HG02852 (cell line): ENCODE data around the gene CCNI2.

Experiments
- ATAC-seq: cut with Tn5 transposase; IDR thresholded peaks from one replicate; pipeline ENCODE4 v1.9.1; 2021; ENCODE audit warnings: mild to moderate bottlenecking, moderate library complexity; ENCODE audit not compliant: unreplicated experiment

CCNI2 gene, protein sequence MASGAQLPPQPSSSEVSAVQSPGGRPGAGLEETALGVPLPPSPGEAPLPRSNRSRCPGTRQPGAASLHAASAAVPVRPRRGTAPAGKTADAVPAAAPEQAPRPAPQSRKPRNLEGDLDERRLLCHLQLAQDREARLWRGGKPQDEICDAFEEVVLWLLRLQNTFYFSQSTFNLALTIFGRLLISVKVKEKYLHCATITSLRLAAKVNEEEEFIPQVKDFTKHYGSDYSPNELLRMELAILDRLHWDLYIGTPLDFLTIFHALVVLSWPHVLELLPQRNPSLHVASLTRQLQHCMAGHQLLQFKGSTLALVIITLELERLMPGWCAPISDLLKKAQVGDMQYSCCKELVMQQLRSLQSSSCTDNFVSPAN

GRCh38 chr5:132746954-132747615 is at the start of gene CCNI2:
TSS of gene CCNI2 (plus strand) at chr5:132747426. CDS start at chr5:132747496, 70 bp downstream.
- peak; percentile 53 for ATAC-seq

GRCh38 chr5:132704875-132705274 is 42.4 kb upstream of the CCNI2 start:
- no peak for ATAC-seq

- ATAC-seq: no peak
Observed at GRCh38 chr5:132708645-132709044, 38.6 kb upstream of the CCNI2 start.

- no peak for ATAC-seq
Observed at GRCh38 chr5:132714456-132715307, 32.5 kb upstream of the CCNI2 start.

DNA sequence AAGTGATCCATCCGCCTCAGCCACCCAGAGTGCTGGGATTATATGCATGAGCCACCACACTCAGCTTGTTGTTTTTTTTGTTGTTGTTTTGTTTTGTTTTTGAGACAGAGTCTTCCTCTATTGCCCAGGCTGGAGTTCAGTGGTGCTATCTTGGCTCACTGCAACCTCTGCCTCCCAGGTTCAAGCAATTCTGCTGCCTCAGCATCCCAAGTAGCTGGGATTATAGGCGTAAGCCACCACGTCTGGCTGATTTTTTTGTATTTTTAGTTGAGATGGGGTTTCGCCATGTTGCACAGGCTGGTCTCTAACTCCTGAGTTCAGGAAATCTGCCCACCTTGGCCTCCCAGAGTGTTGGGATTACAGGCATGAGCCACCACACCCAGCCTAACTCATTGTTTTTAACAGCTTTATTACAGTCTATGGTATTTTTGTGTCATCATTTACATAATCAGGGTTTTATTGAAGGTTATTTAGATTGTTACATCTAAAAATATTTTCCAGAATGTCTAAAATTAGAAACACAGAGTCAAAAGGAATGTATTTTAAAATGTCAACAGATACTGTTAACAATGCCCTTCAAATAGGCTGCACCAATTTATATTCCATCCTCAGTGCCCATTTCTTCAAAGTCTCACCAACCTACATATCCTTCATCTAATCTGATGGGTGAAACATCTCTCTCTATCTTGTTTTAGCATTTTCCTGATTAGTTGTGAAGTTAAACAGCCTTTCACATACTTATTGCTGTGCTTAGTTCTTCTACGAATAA is 28.5 kb upstream of the CCNI2 start:
- ATAC-seq: no peak

- no peak for ATAC-seq
Observed at GRCh38 chr5:132725745-132726144, 21.5 kb upstream of the CCNI2 start.

- no peak for ATAC-seq
Observed at GRCh38 chr5:132729896-132730295, 17.3 kb upstream of the CCNI2 start.

DNA sequence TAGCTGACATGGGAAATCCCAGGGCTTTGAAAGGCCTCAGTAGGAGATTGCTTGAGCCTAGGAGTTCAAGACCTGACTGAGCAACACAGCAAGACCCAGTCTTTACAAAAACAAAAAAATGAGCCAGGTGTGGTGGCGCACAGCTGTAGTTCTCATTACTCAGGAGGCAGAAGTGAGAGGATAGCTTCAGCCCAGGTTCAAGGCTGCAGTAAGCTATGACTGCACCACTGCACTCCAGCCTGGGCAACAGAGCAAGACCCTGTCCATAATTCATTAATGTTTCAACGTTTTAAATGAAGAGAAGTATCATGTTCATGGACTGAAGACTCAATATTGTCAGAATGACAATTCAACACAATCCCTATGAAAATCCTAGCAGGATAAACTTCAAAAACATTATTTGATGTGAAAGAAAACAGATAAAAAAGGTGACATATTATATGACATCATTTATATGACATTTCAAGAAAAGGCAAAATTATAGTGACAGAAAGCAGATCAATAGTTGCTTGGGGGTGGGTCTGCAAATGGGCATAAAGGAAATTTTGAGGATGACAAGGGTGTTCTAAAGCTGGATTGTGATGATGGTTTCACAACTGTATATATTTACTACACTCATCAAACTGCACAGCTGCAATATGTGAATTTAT is 13.6 kb upstream of the CCNI2 start:
- ATAC-seq: no peak

- ATAC-seq: no peak
Observed at GRCh38 chr5:132734687-132735086, 12.5 kb upstream of the CCNI2 start.

DNA sequence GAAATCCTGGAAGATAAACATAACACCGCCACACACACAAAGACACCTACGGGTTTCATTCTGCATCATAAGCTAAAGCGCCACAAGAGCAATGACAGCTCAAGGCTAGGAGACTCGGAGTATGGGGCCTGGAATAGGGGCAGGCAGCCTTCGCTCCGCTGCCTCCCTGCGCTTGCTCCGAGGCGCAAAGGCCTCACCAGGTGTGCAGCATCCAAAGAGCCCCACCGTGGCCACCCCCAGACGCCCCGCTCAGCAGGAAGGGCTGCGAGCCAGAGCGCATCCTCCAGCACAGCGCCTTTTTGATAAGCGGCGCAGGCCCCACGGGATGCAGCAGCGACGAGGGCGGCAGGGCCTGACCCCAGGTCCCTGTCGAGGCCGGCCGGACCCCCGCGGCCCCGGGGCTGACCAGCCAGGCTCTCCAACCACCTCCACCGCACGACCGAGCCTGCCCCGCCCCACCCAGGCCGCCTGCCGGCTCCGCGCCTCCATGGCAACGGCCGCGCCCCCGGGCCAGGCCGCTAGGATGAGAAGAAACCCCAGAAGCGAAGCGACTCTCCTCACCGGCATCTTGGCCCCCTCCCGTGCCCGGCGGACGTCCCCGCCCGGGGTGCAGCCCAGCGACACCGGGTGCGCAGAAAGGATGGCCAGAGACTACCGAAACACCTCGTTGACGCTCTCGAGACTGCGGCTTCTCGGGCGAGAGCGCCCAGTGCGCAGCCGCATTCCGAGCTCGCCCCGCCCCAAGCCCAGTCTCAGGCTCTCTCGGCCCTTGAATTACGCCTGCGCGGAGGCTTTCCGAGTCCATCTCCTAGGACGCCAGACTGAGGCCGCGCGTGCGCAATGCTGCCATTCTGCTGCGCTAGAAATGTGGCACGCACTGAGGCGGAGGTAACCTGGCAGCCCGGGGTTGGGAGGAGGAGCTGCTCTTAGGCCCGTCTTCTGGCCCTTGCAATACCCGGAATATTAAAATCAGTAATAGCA is 10.1 kb upstream of the CCNI2 start, which contains the start of gene KIF3A:
TSS of gene KIF3A (minus strand) at position 694 of the 981 bp plus-strand sequence. CDS start at position 567, 127 bp downstream.
- ATAC-seq: peak; percentile 89

- ATAC-seq: no peak
Observed at GRCh38 chr5:132737982-132738681, 9.1 kb upstream of the CCNI2 start.

GRCh38 chr5:132739232-132739631 is 8.0 kb upstream of the CCNI2 start:
- no peak for ATAC-seq

DNA sequence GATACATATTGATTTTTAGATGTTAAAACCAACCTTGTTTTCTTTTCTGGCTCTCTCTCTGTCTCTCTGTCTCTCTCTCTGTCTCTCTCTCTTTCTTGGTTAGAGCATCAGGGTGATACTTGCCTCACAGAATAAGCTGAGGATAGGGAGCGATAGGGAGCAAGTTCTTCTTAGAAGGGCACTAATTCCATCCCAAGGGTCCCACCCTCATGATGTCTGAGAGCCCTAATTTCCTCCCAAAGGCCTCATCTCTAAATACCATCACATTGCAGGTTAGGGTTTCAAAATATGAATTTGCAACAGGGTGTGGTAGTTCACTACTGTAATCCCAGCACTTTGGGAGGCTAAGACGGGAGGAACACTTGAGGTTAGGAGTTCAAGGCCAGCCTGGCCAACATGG is 5.1 kb upstream of the CCNI2 start:
- ATAC-seq: no peak

DNA sequence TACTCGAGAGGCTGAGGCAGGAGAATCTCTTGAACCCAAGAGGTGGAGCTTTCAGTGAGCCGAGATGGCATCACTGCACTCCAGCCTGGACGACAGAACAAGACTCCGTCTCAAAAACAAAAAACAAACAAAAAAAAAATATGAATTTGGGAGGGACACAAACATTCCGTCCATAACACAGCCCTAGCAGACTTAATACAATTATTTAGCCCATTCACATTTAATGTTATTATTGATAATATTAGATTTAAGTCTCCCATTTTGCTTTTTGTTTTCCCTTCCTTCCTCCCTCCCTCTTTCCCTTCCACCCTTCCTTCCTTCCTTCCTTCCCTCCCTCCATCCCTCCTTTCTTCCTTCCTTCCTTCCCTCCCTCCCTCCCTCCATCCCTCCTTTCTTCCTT is 4.6 kb upstream of the CCNI2 start:
- ATAC-seq: no peak

DNA sequence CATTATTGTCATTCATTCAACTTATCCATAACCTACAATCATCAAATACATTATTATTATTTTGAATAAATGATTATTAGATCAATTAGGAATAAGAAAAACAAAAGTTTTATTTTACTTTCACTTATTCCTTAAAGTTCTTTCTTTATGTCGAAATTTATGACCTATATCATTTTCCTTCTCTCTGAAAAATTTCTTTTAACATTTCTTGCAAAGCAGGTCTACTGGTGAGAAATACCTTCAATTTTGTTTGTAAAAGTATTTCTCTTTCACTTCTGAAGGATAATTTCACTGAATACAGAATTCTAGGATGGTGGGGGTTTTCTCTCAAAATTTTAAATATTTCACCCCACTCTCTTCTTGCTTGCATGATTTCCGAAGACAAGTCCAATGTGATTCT is 2.6 kb upstream of the CCNI2 start:
- no peak for ATAC-seq

DNA sequence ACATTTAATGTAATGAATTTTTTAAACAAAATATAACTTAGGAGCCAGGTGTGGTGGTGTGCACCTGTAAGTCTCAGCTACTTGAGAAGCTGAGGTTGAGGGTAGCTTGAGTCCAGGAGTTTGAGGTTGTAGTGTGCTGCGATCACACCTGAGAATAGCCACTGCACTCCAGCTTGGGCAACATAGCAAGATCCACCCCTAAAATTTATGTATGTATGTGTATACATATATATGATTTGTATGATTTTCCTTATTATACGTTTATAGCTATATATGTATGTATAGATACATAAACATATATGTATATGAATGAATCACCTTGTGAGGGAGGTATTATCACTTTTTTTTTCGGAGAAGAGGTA is 653 bp upstream of the CCNI2 start:
- ATAC-seq: no peak

DNA sequence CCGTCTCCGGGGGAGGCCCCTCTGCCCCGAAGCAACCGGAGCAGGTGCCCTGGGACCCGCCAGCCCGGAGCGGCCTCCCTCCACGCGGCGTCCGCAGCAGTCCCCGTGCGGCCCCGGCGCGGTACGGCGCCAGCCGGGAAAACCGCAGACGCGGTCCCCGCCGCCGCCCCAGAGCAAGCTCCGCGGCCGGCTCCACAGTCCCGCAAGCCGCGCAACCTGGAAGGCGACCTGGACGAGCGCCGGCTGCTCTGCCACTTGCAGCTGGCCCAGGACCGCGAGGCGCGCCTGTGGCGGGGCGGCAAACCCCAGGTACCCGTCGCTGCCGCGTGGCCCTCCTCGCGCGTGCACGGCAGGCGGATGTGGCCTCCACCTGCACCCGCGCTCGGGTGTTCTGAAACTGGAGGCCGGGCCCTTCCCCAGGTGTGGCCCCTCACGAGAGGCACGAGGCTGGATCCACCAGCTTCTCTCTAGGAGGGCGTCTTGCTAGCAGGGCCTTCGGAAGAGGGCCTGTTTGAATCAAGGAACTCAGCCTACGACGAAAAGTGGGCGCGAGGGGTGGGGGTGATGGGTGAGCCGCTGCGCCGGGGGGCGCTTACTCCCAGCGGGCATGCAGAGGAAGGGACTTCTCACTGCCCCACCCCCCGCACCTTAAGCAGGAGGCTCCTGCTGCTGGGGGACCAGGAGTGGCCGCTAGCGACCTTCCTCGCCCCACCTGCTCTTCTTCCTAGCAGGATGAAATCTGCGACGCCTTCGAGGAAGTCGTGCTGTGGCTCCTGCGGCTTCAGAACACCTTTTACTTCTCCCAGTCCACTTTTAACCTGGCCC is 602 bp downstream of the CCNI2 start:
- no peak for ATAC-seq
